Measurements from ENCODE around the gene CNTN1.

CNTN1 gene

DNA sequence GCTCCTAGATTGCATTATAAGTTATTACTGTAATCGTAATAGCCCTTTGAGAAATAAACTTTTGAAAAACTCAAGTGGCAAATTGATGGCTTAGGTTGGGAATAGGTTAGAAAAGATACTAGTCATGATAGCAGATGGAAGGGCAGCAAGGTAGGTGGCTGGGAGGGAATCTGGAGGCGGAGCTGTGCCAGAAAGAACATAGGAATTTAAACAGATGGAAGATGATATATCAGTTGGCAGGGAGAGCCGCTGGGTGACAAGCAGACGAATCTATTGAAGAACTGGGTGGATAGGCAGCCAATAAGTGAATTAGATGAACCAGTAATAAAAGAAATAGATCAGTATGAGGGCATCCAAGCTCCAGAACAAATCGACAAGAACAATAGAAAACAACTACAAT lies 142.1 kb downstream of the CNTN1 start:
- DNase-seq (ENCODE audit: low read depth) = no peak
- TF ChIP-seq, protein P1, sequence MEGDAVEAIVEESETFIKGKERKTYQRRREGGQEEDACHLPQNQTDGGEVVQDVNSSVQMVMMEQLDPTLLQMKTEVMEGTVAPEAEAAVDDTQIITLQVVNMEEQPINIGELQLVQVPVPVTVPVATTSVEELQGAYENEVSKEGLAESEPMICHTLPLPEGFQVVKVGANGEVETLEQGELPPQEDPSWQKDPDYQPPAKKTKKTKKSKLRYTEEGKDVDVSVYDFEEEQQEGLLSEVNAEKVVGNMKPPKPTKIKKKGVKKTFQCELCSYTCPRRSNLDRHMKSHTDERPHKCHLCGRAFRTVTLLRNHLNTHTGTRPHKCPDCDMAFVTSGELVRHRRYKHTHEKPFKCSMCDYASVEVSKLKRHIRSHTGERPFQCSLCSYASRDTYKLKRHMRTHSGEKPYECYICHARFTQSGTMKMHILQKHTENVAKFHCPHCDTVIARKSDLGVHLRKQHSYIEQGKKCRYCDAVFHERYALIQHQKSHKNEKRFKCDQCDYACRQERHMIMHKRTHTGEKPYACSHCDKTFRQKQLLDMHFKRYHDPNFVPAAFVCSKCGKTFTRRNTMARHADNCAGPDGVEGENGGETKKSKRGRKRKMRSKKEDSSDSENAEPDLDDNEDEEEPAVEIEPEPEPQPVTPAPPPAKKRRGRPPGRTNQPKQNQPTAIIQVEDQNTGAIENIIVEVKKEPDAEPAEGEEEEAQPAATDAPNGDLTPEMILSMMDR (conservative IDR thresholded peaks at IDR 0.05; ENCODE audit: control insufficient read depth, insufficient read depth, low read depth, low read length) = no peak
- H3K4me3 ChIP-seq (ENCODE audit: control insufficient read depth, low read depth, low read length) = no peak overlapping the region

DNA sequence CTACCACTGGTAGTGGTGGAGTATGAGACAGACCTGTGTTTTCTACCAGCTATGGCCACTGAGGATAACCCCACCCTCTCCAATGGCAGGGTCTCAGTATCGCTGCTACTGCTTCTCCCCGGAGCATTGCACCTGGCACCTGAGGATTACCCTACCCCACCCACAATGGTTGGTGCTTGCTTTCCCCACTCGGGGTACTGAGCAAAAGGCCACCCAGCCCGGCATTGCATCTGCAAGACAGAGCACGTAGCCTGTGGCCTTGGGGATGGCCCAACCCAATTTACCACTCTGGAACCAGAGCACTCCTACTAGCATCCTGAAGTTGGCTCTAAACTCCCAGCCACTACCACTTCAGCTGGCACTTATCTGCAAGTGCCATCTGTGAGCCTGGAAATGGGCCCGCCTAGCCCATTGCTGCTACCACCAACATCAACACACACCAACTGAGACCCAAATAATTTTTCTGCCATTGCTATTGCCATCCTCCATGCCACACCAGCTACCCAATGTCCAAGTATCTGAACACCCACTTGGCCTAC lies 145.7 kb downstream of the CNTN1 start:
- TF ChIP-seq, protein P1 (conservative IDR thresholded peaks at IDR 0.05; ENCODE audit: control insufficient read depth, insufficient read depth, low read depth, low read length) = no peak
- no peak overlapping the region for H3K4me3 ChIP-seq (ENCODE audit: control insufficient read depth, low read depth, low read length)

DNA sequence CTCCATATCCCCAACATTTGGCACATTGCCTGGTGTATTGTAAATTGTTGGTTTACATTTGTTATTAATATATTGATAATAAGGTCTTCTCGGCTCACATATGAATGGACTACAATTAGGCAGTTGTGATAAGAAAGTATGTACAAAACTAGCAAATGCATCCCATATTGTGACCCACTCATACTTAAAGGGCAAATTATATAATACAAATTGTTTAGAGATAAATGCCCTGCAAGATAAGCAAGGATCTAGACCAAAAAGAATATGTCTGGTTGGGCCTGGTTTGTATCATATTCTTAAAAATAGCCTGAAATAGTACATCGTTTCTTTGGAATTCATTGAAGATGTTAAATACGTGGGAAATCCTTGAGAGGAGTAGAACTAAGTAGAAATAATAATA lies 151.3 kb downstream of the CNTN1 start:
- H3K4me3 ChIP-seq (ENCODE audit: control insufficient read depth, low read depth, low read length) = no peak overlapping the region
- TF ChIP-seq, protein P1 (conservative IDR thresholded peaks at IDR 0.05; ENCODE audit: control insufficient read depth, insufficient read depth, low read depth, low read length) = no peak

More for the DNA sequence above, 145.7 kb downstream of the CNTN1 start:
- DNase-seq (ENCODE audit: low read depth) = no peak

DNA sequence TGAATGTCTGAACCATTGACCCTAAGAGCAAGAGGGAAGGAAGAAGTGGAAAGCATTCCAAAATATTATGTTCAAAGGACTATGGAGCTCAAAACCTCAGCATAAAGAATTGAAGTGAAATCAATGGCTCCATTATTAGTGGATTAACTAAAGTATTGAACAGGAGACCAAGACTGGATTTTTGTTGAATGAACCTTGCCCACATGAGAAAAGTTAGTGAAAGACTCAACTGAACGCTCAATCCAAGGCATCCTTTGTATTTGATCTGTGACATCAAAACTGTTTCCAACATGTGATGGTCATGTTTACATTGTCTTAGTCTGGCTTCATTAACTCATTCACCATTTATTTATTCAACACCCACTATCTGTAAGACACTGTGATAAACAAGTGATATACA lies 161.0 kb downstream of the CNTN1 start:
- no peak overlapping the region for H3K4me3 ChIP-seq (ENCODE audit: control insufficient read depth, low read depth, low read length)
- TF ChIP-seq, protein P1 (conservative IDR thresholded peaks at IDR 0.05; ENCODE audit: control insufficient read depth, insufficient read depth, low read depth, low read length) = no peak
- DNase-seq (ENCODE audit: low read depth) = no peak

More for the DNA sequence above, 151.3 kb downstream of the CNTN1 start:
- DNase-seq (ENCODE audit: low read depth) = no peak

DNA sequence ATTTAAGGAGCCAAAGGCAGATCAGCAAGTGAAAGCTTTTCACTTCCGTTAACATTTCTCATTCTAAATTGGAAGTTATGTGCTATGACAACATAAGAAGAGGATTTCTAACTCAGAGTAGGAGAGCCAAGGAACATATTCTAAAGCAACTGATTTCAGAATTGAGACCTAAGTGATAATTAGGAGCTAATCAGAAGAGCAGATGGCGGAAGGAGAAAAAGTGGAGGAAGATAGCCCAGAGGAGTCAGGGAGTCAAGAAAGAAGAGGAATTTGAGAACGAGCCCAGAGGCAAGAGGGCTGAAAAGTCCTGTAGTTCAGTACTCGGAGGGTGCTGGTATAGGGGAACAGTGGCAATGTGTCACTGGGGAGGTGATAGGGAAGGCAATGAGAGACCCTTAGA lies 162.4 kb downstream of the CNTN1 start:
- no peak for DNase-seq (ENCODE audit: low read depth)
- H3K4me3 ChIP-seq (ENCODE audit: control insufficient read depth, low read depth, low read length) = no peak overlapping the region
- TF ChIP-seq, protein P1 (conservative IDR thresholded peaks at IDR 0.05; ENCODE audit: control insufficient read depth, insufficient read depth, low read depth, low read length) = no peak

DNA sequence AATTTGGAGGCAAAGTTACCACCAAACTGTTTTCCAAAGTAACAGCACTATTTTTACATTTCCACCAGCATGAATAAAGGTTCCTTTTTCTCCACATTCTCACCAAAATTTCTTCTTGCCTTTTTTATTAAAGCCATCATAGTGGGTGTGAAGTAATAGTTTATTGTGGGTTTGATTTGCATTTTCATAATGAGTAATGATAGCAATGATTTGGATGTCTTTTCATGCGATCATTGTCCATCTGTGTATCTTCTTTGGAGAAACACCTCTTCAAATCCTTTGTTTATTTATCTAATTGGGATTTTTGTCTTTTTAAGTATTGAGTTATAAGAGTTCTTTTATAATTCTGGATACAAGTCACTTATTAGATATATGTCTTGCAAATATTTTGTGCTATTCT lies 172.7 kb downstream of the CNTN1 start:
- no peak for DNase-seq (ENCODE audit: low read depth)
- H3K4me3 ChIP-seq (ENCODE audit: control insufficient read depth, low read depth, low read length) = no peak overlapping the region
- TF ChIP-seq, protein P1 (conservative IDR thresholded peaks at IDR 0.05; ENCODE audit: control insufficient read depth, insufficient read depth, low read depth, low read length) = no peak

DNA sequence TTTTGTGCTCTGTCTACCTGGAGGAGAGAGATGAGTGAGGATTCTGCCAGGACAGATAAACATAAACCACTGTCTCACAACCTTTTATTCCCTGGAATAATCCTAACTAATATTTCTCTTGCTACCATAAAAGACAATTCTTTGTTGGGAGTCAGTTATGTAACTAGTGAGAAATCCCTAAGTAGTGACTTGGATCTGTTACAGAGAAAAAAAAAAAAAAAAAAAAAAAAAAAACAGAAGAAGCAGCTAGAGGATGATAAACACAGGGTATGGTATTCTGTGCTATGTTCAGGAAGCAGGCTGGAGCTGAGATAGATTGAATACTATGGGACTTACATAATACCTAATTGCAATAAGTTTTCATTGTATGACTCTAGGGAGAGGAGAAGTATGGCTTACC lies 178.7 kb downstream of the CNTN1 start:
- H3K4me3 ChIP-seq (ENCODE audit: control insufficient read depth, low read depth, low read length) = no peak overlapping the region
- TF ChIP-seq, protein P1 (conservative IDR thresholded peaks at IDR 0.05; ENCODE audit: control insufficient read depth, insufficient read depth, low read depth, low read length) = no peak
- DNase-seq (ENCODE audit: low read depth) = no peak
